ENCODE data around the gene SYMPK.

DNA sequence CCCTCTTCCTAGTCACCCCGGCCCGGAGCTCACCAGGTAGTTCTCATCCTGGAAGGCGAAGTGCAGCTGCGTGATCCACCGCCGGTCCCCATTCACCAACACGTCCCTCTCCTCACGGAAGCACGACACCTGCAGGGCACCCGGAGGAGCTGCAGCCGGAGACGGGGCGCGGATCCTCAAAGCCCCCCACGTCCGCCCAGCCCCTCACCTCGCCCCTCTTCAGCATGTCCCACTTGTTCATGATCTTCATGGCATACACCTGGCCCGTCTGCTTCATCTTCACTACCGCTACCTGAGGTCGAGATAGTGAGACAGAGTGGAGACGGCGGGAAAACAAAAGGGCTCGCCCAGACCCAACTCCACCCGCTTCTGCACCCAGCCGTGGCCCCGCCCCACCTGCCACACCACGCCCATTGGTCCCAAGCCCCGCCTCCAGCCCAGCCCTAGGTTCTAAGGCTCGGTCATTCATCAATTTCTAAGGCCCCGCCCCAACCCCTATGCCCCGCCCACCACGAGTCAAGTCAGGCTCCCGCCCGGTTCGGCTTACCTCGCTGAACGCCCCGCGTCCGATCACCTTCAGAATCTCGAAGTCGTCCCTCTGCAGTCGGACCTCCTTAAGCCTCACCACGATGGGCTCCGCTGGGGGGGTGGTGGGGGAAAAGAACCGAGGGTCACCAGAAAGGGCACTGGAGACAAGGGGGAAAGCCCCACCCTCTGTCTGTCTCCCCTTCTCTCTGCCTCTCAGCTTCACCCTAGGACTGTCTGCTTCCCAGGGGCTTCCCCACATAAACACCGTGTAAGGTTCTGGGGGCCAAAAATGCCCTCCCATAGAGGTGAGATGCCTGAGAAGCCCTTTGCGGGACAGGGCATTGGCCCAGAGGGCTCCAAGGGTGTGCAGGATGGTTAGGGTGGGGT lies 83.5 kb downstream of the SYMPK start:
- TF ChIP-seq, protein P1, sequence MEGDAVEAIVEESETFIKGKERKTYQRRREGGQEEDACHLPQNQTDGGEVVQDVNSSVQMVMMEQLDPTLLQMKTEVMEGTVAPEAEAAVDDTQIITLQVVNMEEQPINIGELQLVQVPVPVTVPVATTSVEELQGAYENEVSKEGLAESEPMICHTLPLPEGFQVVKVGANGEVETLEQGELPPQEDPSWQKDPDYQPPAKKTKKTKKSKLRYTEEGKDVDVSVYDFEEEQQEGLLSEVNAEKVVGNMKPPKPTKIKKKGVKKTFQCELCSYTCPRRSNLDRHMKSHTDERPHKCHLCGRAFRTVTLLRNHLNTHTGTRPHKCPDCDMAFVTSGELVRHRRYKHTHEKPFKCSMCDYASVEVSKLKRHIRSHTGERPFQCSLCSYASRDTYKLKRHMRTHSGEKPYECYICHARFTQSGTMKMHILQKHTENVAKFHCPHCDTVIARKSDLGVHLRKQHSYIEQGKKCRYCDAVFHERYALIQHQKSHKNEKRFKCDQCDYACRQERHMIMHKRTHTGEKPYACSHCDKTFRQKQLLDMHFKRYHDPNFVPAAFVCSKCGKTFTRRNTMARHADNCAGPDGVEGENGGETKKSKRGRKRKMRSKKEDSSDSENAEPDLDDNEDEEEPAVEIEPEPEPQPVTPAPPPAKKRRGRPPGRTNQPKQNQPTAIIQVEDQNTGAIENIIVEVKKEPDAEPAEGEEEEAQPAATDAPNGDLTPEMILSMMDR (conservative IDR thresholded peaks at IDR 0.05; ENCODE audit: low read length): peak; percentile 90
- TF ChIP-seq EZH2phosphoT487 (IDR thresholded peaks at IDR 0.05; ENCODE audit: borderline replicate concordance, low read depth, low read length): no peak

Data from OCI-LY7 (cell line).